ENCODE results near the gene SLC37A1. TPM values are rescaled to one million over a fixed set of nuclear protein-coding genes. Genes with fewer than 3 reads are reported as not detected.

The SLC37A1 gene
- total RNA-seq, 4 donors from 2014 or later: 2.3 to 8.8 (median 6.3) TPM

DNA sequence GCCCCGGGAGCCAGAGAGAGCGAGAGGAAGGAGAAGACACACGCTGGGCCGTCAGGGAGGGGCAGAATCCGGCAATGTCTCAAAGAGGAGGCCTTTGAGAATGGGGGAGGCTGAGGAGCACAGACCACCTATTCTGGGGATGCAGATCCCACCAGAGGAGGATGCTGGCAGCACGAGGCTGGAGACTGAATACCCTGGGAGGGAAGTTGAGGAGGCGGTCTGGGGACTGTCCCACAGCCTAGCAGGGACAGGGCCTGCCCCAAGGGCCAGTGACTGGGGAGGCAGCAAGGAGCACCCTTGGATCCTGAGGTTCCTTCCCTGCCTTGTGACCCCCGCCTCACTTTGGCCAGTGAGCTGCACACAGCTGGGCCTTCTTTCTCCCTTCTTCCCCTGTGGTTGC is 49.2 kb downstream of the SLC37A1 start:
- DNase-seq: peak in 1 of 2 donors; percentile 3

DNA sequence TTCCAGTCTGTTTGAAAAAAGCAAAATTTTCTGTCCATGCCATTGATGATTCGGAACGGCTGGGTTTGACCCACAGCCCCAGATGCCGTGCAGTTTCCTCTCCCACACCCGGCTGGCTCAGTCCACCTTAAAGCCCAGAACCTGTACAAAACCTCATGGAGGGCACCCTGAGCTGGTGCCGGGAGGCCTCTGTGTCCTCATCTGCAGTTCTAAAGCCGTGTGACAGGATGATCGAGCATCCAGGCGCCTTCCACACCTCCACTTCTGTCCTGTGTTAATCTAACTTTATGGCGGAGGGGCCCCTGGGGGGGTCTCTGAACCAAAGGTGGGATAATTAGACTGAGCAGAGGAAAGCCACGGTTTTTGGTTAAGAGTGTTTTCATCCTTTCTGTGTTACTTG is 49.6 kb downstream of the SLC37A1 start:
- no peaks in the 10 kb centered on the region for H3K4me1 ChIP-seq
- no peaks in the 10 kb centered on the region for H3K9me3 ChIP-seq
- TF ChIP-seq POLR2A (IDR thresholded peaks at IDR 0.05): no peak
- TF ChIP-seq, protein P1, sequence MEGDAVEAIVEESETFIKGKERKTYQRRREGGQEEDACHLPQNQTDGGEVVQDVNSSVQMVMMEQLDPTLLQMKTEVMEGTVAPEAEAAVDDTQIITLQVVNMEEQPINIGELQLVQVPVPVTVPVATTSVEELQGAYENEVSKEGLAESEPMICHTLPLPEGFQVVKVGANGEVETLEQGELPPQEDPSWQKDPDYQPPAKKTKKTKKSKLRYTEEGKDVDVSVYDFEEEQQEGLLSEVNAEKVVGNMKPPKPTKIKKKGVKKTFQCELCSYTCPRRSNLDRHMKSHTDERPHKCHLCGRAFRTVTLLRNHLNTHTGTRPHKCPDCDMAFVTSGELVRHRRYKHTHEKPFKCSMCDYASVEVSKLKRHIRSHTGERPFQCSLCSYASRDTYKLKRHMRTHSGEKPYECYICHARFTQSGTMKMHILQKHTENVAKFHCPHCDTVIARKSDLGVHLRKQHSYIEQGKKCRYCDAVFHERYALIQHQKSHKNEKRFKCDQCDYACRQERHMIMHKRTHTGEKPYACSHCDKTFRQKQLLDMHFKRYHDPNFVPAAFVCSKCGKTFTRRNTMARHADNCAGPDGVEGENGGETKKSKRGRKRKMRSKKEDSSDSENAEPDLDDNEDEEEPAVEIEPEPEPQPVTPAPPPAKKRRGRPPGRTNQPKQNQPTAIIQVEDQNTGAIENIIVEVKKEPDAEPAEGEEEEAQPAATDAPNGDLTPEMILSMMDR (IDR thresholded peaks at IDR 0.05): no peak
- DNase-seq: no peak
- H3K27me3 ChIP-seq: no peaks in the 10 kb centered on the region
- H3K4me3 ChIP-seq: no peak overlapping the region
- intact Hi-C loops (cut with DNase I; ENCODE audit: low total_unique reads): no loop called here
- H3K27ac ChIP-seq: no peak overlapping the region
- no peaks in the 10 kb centered on the region for H3K36me3 ChIP-seq

More for the DNA sequence above, 49.2 kb downstream of the SLC37A1 start:
- Histone ChIP-seq H3K4me3 (no peak overlapping the region), H3K27me3 (no peaks in the 10 kb centered on the region), H3K27ac (no peak overlapping the region), H3K4me1 (no peaks in the 10 kb centered on the region), H3K9me3 (no peaks in the 10 kb centered on the region), H3K36me3 (no peaks in the 10 kb centered on the region)
- intact Hi-C loops (cut with DNase I; ENCODE audit: low total_unique reads): no loop called here
- TF ChIP-seq POLR2A (IDR thresholded peaks at IDR 0.05): no peak
- TF ChIP-seq, protein P1 (IDR thresholded peaks at IDR 0.05): no peak

DNA sequence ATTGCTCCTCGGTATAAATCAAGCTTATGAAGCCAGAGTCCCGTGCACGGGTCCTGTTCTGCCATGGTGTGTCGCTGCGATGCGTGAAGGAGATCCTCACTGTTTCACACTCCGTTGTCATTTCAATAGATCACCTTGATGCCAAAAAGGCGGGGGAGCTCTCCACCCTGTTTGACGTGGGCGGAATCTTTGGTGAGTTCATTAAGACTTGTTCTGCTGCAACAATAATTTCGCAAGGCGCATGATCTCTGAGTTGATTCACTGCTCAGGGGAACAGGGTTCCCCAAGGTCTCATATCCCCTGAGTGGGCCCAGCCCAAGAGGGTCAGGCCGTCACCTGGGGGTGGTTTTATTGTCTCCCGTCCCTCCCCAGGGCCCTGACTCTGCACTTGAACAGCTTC is 50.0 kb downstream of the SLC37A1 start:
- Histone ChIP-seq H3K27me3 (no peaks in the 10 kb centered on the region), H3K27ac (no peak overlapping the region), H3K4me1 (no peaks in the 10 kb centered on the region), H3K9me3 (no peaks in the 10 kb centered on the region), H3K36me3 (no peaks in the 10 kb centered on the region), H3K4me3 (no peak overlapping the region)
- intact Hi-C loops (cut with DNase I; ENCODE audit: low total_unique reads): no loop called here
- peak; percentile 8 to 9 for DNase-seq
- TF ChIP-seq, protein P1 (IDR thresholded peaks at IDR 0.05): no peak
- TF ChIP-seq POLR2A (IDR thresholded peaks at IDR 0.05): no peak

DNA sequence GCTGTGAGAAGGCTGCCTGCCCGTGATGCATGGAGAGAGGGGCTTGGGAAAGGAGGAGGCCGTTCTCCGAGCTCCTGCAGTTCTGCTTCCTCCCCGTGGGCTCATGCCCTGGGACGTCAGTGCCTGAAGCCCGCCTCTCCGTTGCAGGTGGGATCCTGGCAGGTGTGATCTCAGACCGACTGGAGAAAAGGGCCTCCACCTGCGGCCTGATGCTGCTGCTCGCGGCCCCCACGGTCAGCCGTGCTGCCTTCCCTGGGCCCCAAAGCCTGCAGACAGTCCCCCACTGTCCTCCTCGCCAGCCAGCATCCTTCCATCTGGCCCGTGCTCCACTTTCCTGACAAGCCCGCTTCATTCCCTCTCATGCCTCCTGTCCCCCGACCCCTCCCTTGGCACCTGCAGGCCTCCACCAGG is 50.9 kb downstream of the SLC37A1 start:
- no peak overlapping the region for H3K4me3 ChIP-seq
- TF ChIP-seq, protein P1 (IDR thresholded peaks at IDR 0.05): no peak
- TF ChIP-seq POLR2A (IDR thresholded peaks at IDR 0.05): no peak
- peak; percentile 3 to 11 for DNase-seq
- intact Hi-C loops (cut with DNase I; ENCODE audit: low total_unique reads): no loop called here
- no peaks in the 10 kb centered on the region for H3K36me3 ChIP-seq
- no peak overlapping the region for H3K27ac ChIP-seq
- H3K4me1 ChIP-seq: no peaks in the 10 kb centered on the region
- H3K27me3 ChIP-seq: no peaks in the 10 kb centered on the region
- no peaks in the 10 kb centered on the region for H3K9me3 ChIP-seq

DNA sequence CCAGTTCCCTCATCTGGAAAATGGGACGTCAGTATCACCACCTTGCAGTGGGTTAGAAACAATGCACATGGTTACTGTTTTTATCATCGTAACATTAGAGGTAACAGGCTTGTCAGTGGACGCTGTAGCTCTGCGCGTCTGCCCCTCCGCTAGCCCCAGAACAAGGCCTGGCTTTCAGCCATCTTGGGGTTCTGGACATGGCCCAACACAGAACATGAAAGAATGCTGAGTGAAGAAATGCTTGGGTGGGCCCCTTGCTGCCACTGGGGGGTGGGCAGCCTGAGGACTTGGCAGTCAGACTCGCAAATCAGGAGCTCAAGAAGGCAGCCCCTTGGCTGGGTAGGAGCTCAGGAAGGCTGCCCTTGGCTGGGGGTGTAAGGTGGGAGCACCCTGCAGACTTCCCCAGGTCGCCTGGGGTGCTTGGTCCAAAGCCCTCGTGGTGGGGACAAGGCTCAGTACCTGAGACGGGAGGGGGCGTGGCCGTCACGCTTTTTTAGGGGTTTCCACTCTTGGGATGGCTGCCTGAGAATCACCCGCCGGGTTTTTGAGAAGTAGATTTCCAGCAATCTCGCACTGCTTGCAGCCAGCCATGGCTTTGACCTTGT is 51.7 kb downstream of the SLC37A1 start:
- H3K36me3 ChIP-seq: no peaks in the 10 kb centered on the region
- intact Hi-C loops (cut with DNase I; ENCODE audit: low total_unique reads): no loop called here
- DNase-seq: peak in 1 of 2 donors; percentile 11

More for the DNA sequence above, 51.7 kb downstream of the SLC37A1 start:
- no peak overlapping the region for H3K27ac ChIP-seq
- no peaks in the 10 kb centered on the region for H3K27me3 ChIP-seq
- no peak overlapping the region for H3K4me3 ChIP-seq
- H3K4me1 ChIP-seq: no peaks in the 10 kb centered on the region
- H3K9me3 ChIP-seq: no peaks in the 10 kb centered on the region
- TF ChIP-seq, protein P1 (IDR thresholded peaks at IDR 0.05): no peak
- TF ChIP-seq POLR2A (IDR thresholded peaks at IDR 0.05): no peak

Data from uterus (tissue), 4 donors.